Measurements from ENCODE around the gene HAGH.
"Not testable (repeated sequence)": the region's sequence is repeated elsewhere in the genome, so short reads cannot be mapped to it uniquely, and the experiment has no call there.

Gene HAGH

GRCh38 chr16:1826691-1827573 lies at the start of gene HAGH, which contains the start of gene FAHD1:
Gene HAGH (minus strand): TSS chr16:1826825. CDS start chr16:1826787, 38 bp downstream.
Gene FAHD1 (plus strand): TSS chr16:1827206. CDS start chr16:1827239, 33 bp downstream.
- peak; percentile 88 for DNase-seq (ENCODE audit: low read depth)

GRCh38 chr16:1876066-1876465 lies 49.4 kb upstream of the HAGH start:
- not testable (repeated sequence) for DNase-seq (ENCODE audit: low read depth)

- DNase-seq (ENCODE audit: low read depth), result no peak
Measured at GRCh38 chr16:1874854-1875253, 48.2 kb upstream of the HAGH start.

- no peak for DNase-seq (ENCODE audit: low read depth)
Measured at GRCh38 chr16:1871974-1872635, 45.5 kb upstream of the HAGH start, which contains the start of gene MEIOB. Gene MEIOB (minus strand): TSS chr16:1872164. CDS start chr16:1868175, 3,989 bp downstream.

GRCh38 chr16:1870365-1871082 lies 43.9 kb upstream of the HAGH start:
- DNase-seq (ENCODE audit: low read depth), result peak; percentile 85

- no peak for DNase-seq (ENCODE audit: low read depth)
Measured at GRCh38 chr16:1865902-1866690, 39.5 kb upstream of the HAGH start.

GRCh38 chr16:1863681-1864460 lies 37.2 kb upstream of the HAGH start:
- peak; percentile 51 for DNase-seq (ENCODE audit: low read depth)

GRCh38 chr16:1862394-1862793 lies 35.8 kb upstream of the HAGH start:
- DNase-seq (ENCODE audit: low read depth), result no peak

GRCh38 chr16:1861730-1862129 lies 35.1 kb upstream of the HAGH start:
- no peak for DNase-seq (ENCODE audit: low read depth)

GRCh38 chr16:1859650-1860049 lies 33.0 kb upstream of the HAGH start:
- no peak for DNase-seq (ENCODE audit: low read depth)

- DNase-seq (ENCODE audit: low read depth), result no peak
Measured at GRCh38 chr16:1858189-1858865, 31.7 kb upstream of the HAGH start.

GRCh38 chr16:1857433-1858097 lies 30.9 kb upstream of the HAGH start:
- DNase-seq (ENCODE audit: low read depth), result no peak

GRCh38 chr16:1851793-1852192 lies 25.2 kb upstream of the HAGH start:
- no peak for DNase-seq (ENCODE audit: low read depth)

- no peak for DNase-seq (ENCODE audit: low read depth)
Measured at GRCh38 chr16:1850981-1851380, 24.4 kb upstream of the HAGH start.

GRCh38 chr16:1846416-1846815 lies 19.8 kb upstream of the HAGH start:
- no peak for DNase-seq (ENCODE audit: low read depth)

GRCh38 chr16:1845985-1846384 lies 19.4 kb upstream of the HAGH start:
- DNase-seq (ENCODE audit: low read depth), result no peak

GRCh38 chr16:1839554-1839953 lies 12.9 kb upstream of the HAGH start:
- DNase-seq (ENCODE audit: low read depth), result peak; percentile 67

GRCh38 chr16:1834096-1834495 lies 7.5 kb upstream of the HAGH start:
- no peak for DNase-seq (ENCODE audit: low read depth)

GRCh38 chr16:1832838-1833454 lies 6.3 kb upstream of the HAGH start:
- DNase-seq (ENCODE audit: low read depth), result no peak

Measured in ELR (cell line).